COLO829 (cell line): ENCODE results near the gene HNRNPCL2.
"Not testable (repeated sequence)": the region's sequence is repeated elsewhere in the genome, so short reads cannot be mapped to it uniquely, and the experiment has no call there.

Experiments
- DNase-seq: peaks from one replicate; pipeline ENCODE4 v3.0.0; 2012; ENCODE audit warnings: low spot score

HNRNPCL2 gene

GRCh38 chr1:13116754-13117153, at the start of gene HNRNPCL2:
TSS of gene HNRNPCL2 (minus strand) at chr1:13116854. CDS start at chr1:13116400, 454 bp downstream.
- not testable (repeated sequence) for DNase-seq

DNA sequence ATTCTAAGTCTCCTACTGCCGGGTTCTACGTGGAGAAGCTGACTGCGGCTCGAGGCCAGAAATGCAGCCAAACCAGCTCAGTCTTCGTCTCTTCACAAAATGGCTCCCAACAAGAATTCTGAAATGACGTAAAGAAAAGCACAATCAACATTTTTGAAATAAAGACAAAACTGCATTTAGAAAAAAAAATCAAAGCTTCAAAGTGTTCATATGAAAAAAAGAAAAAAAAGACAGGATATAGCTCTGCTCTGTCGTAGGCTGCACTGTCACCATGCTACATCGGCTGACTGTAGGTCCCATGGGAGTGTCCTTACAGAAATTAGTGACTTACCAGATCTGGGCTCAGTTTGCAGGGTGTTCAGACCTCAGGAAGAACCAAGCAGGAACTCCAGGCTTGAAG, 48.9 kb upstream of the HNRNPCL2 start, which contains the start of gene HNRNPCL4:
Gene HNRNPCL4 (minus strand): TSS at position 101 of the 400 bp plus-strand sequence. CDS start 164 bp downstream, outside the sequence.
- DNase-seq = not testable (repeated sequence)

DNA sequence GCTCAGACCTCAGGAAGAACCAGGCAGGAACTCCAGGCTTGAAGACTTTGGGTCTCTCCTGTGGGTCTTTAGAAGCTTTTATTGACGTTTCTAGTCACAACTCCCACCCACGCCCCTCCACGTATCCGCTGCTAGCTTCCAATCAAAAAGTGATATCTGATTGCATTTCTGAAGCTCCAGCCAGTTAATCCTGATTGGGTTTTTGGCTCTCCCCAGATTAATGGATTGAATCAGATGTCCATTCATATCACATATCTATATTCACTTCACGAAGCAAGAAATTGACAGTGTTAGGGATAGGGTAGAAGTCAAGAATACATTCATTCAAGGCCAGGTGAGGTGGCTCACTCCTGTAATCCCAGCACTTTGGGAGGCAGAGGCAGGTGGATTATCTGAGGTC, 39.3 kb upstream of the HNRNPCL2 start, which contains the start of gene PRAMEF26:
Gene PRAMEF26 (minus strand): TSS at position 101 of the 400 bp plus-strand sequence. CDS start 2,914 bp downstream, outside the sequence.
- not testable (repeated sequence) for DNase-seq

GRCh38 chr1:13070474-13070873, 46.2 kb downstream of the HNRNPCL2 start, which contains the start of gene PRAMEF25:
TSS of gene PRAMEF25 (plus strand) at chr1:13070774. CDS start at chr1:13073694, 2,920 bp downstream.
- not testable (repeated sequence) for DNase-seq
